Loucy (cell line): ENCODE results near the gene RTN4RL2.
A peak's percentile ranks its signal among the peaks of the same experiment; 100 is the strongest.

Experiments used
- EZH2phosphoT487 ChIP-seq: fragments of 200-600 bp; IDR thresholded peaks from 2 replicates; pipeline ENCODE4 v1.6.1; 2018; ENCODE audit warnings: antibody characterized with exemption, mild to moderate bottlenecking, moderate library complexity, borderline replicate concordance
- TF ChIP-seq, protein P1 (sequence below): fragments of 200-600 bp; sonication (generic); conservative IDR thresholded peaks from 2 replicates; pipeline ENCODE4 v1.5.1; 2014; ENCODE audit warnings: mild to moderate bottlenecking, antibody characterized with exemption, low read length

GRCh38 chr11:57480409-57481137, 20.2 kb downstream of the RTN4RL2 start:
- TF ChIP-seq, protein P1, sequence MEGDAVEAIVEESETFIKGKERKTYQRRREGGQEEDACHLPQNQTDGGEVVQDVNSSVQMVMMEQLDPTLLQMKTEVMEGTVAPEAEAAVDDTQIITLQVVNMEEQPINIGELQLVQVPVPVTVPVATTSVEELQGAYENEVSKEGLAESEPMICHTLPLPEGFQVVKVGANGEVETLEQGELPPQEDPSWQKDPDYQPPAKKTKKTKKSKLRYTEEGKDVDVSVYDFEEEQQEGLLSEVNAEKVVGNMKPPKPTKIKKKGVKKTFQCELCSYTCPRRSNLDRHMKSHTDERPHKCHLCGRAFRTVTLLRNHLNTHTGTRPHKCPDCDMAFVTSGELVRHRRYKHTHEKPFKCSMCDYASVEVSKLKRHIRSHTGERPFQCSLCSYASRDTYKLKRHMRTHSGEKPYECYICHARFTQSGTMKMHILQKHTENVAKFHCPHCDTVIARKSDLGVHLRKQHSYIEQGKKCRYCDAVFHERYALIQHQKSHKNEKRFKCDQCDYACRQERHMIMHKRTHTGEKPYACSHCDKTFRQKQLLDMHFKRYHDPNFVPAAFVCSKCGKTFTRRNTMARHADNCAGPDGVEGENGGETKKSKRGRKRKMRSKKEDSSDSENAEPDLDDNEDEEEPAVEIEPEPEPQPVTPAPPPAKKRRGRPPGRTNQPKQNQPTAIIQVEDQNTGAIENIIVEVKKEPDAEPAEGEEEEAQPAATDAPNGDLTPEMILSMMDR, result peak; percentile 92
- no peak for TF ChIP-seq EZH2phosphoT487
